ENCODE data around the gene TP53AIP1. TPM values are rescaled to one million over a fixed set of nuclear protein-coding genes. Genes with fewer than 3 reads are reported as not detected.
A peak's percentile ranks its signal among the peaks of the same experiment; 100 is the strongest.

Gene TP53AIP1
- total and polyA plus RNA-seq, 2 of the 8 experiments (the other 6 are each of a cell fraction or from before 2014, with no cell fraction given) = 0.03 TPM; not detected in 1

DNA sequence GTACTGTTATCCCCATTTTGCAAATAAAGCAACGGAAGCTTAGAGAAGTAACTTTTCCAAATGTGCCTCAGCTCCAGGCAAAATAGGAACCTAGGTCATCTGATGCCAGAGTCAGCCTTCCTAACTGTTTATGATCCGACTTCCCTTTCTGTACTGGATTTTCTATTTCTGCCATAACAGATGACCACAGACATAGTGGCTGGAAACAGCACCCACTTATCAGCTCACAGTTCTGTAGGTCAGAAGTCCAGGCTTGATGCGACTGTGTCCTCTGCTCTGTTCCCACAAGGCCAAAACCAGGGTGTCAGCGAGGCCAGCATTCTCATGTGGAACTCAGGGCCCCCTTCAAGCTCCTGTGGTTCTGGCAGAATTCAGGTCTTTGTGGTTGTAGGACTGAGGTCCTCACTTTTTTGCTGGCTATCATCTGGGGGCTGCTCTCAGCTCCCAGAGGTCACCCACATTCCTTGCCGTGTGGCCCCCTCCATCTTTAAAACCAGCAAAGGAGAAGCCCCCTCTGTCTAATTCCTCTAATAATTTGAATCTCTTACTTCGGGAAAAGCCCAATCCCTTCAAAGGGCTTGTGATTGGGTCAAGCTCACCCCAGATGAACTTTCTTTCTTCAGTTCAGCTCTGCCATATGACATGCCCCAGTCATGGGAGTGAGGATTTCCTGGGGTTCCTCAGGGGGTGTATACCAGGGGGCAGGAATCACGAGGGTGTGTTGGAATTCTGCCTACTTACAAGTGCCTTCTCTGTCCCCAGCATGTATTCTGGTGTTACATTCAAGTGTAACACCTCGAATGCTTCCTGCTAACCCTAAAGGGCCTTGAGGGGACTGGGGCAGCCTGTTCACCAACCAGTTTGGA, 36.3 kb downstream of the TP53AIP1 start:
- 71% methylated on average over 8 of the region's 8 CpGs; no CpG with 5 or more reads in 1 of the 2 experiments for WGBS, 2 experiments (ENCODE audit: extremely low coverage in 1 of 2, insufficient coverage in 1 of 2, insufficient read length in 1 of 2, insufficient replicate concordance in 2 of 2, low coverage in 1 of 2, low lambda C conversion rate in 2 of 2, missing lambda C conversion rate in 1 of 2)
- POLR2A ChIA-PET (ENCODE audit: partially characterized antibody) = interaction anchor here (2.2 kb wide), 1 partner anchor 12 kb away, joined by 4 read pairs; no protein-coding TSS in a partner anchor
- H4K5ac ChIP-seq (ENCODE audit: insufficient read length, low read depth, low read length) = no peak overlapping the region

More for the DNA sequence above, 36.3 kb downstream of the TP53AIP1 start:
- Histone ChIP-seq H3K4me1 (replicated peaks in 1 of 4; ENCODE audit: control insufficient read depth in 3 of 4, insufficient read depth in 4 of 4, low read length in 3 of 4) (peaks cover 11 to 26% (median 23%) of the 10 kb centered on the region in 4 experiments), H3K23me2 (ENCODE audit: low read depth, low read length) (peaks cover 6% of the 10 kb centered on the region; the same call in 1 of the 2 replicates), H2BK12ac (ENCODE audit: low read depth, low read length) (no peak overlapping the region), H2AK5ac (ENCODE audit: low read depth, low read length) (no peak overlapping the region), H2BK20ac (ENCODE audit: low read length) (no peak overlapping the region), H3K14ac (ENCODE audit: insufficient read length) (no peak overlapping the region), H3K79me2 (ENCODE audit: control insufficient read depth in 1 of 2, insufficient read depth in 2 of 2, low read length in 2 of 2) (no peaks in the 10 kb centered on the region), H3K56ac (replicated peaks; ENCODE audit: insufficient read length, low read depth, low read length) (no peak overlapping the region), H3K23ac (ENCODE audit: insufficient read length) (no peak overlapping the region), H3K79me1 (ENCODE audit: low read depth, low read length) (no peaks in the 10 kb centered on the region), H2BK120ac (replicated peaks; ENCODE audit: low read depth, low read length) (no peak overlapping the region), H3K36me3 (ENCODE audit: control insufficient read depth in 2 of 4, insufficient read depth in 4 of 4, low read length in 3 of 4) (no peaks in the 10 kb centered on the region), H3K4me3 (ENCODE audit: extremely low read depth in 1 of 4, insufficient read depth in 2 of 4, low read depth in 3 of 4, low read length in 4 of 4) (peak overlapping the region in 1 of 4 experiments; percentile 68; a peak in 1 of 8 replicates), H2BK15ac (ENCODE audit: low read length) (no peak overlapping the region), H2AFZ (ENCODE audit: low read length) (no peak overlapping the region), H3K4ac (replicated peaks; ENCODE audit: insufficient read length, low read depth, low read length) (no peak overlapping the region), H4K91ac (replicated peaks; ENCODE audit: insufficient read length, low read length) (no peak overlapping the region), H3K27ac (ENCODE audit: low read depth, low read length) (no peak overlapping the region), H4K8ac (ENCODE audit: extremely low read depth, insufficient read depth, low read length) (no peak overlapping the region), H3K9me3 (ENCODE audit: insufficient read depth in 2 of 2, low read depth in 1 of 2, low read length in 1 of 2) (no peaks in the 10 kb centered on the region; a peak in 2 of 4 replicates), H3K4me2 (ENCODE audit: insufficient read depth in 1 of 2, low read depth in 2 of 2, low read length in 2 of 2) (peak overlapping the region in 1 of 2 experiments; percentile 80; a peak in 1 of 4 replicates), H3K27me3 (replicated peaks in 1 of 4; ENCODE audit: control insufficient read depth in 3 of 4, extremely low read depth in 1 of 4, insufficient read depth in 3 of 4, low read length in 3 of 4) (peaks cover 37 to 59% (median 52%) of the 10 kb centered on the region in 4 experiments), H4K20me1 (replicated peaks in 1 of 2; ENCODE audit: control insufficient read depth in 1 of 2, insufficient read depth in 2 of 2, low read length in 2 of 2) (peaks cover 2 to 9% of the 10 kb centered on the region in 2 experiments), H3K9ac (replicated peaks in 1 of 4; ENCODE audit: extremely low read depth in 1 of 4, low read depth in 3 of 4, low read length in 3 of 4) (no peak overlapping the region), H3K18ac (ENCODE audit: extremely low read depth, low read length) (no peak overlapping the region), H2BK5ac (ENCODE audit: low read depth, low read length) (no peak overlapping the region)
- TF ChIP-seq RAD21 (IDR thresholded peaks at IDR 0.05 in 1 of 2, conservative IDR thresholded peaks at IDR 0.05 in 1 of 2; ENCODE audit: low read depth in 2 of 2, low read length in 2 of 2) (no peak), FOSL1 (IDR thresholded peaks at IDR 0.05; ENCODE audit: insufficient read depth, low read depth, low read length) (no peak), CREB1 (IDR thresholded peaks at IDR 0.05) (no peak)
- DNase-seq (ENCODE audit: low read depth in 1 of 2, low spot score in 2 of 2) (no peak), FAIRE-seq (no peak)
- CTCF ChIA-PET (ENCODE audit: partially characterized antibody) = interaction anchor here (0.8 to 14.9 kb wide), 20 partner anchors 8 to 63 kb away, joined by 3 to 332 read pairs (median 4); partner anchors contain the start of genes KCNJ1, KCNJ5 and TP53AIP1

Measured in H1 (cell line).